HEK293 (cell line): ENCODE results near the gene TNS1.

ENCODE experiments used
- CTCF ChIP-seq: fragments of 450-650 bp; formaldehyde crosslinking; IDR thresholded peaks from 2 replicates; pipeline ENCODE4 v1.5.1; 2016; ENCODE audit warnings: missing biosample characterization, missing genetic modification characterization
- PRDM10 ChIP-seq: fragments of 450-650 bp; formaldehyde crosslinking; IDR thresholded peaks from 2 replicates; pipeline ENCODE4 v1.5.1; 2016; ENCODE audit warnings: missing biosample characterization, missing genetic modification characterization
- ZNF223 ChIP-seq: fragments of 450-650 bp; formaldehyde crosslinking; IDR thresholded peaks from 2 replicates; pipeline ENCODE4 v1.5.1; 2016; ENCODE audit warnings: missing biosample characterization, missing genetic modification characterization

- TF ChIP-seq ZNF223 (tag by site-specific recombination) = no peak
- TF ChIP-seq PRDM10 (tag by site-specific recombination) = no peak
- TF ChIP-seq CTCF (tag by site-specific recombination) = no peak
Observed at GRCh38 chr2:217751192-217751591, 251.6 kb downstream of the TNS1 start.
